ENCODE data around the gene RELN.
A peak's percentile ranks its signal among the peaks of the same experiment; 100 is the strongest.

RELN gene

GRCh38 chr7:103462358-103462757, 527.1 kb downstream of the RELN start:
- POLR2A ChIA-PET (ENCODE audit: low non-redundant PET): no interaction called here
- CTCF ChIA-PET: interaction anchor here (0.6 kb wide), 1 partner anchor 484 kb away, joined by 3 read pairs; no protein-coding TSS in a partner anchor
- DNase-seq (ENCODE audit: low spot score): no peak
- no peak overlapping the region for H3K27ac ChIP-seq
- TF ChIP-seq CTCF (conservative IDR thresholded peaks at IDR 0.05; ENCODE audit: low read depth): no peak

GRCh38 chr7:103447073-103447960, 542.1 kb downstream of the RELN start:
- ChIA-PET CTCF (interaction anchor here (0.6 to 0.7 kb wide), 5 partner anchors 21 to 1966 kb away, joined by 3 to 4 read pairs (median 3); no protein-coding TSS in a partner anchor), POLR2A (ENCODE audit: low non-redundant PET) (no interaction called here)
- H3K27ac ChIP-seq: no peak overlapping the region
- peak; percentile 69 for DNase-seq (ENCODE audit: low spot score)
- TF ChIP-seq CTCF (conservative IDR thresholded peaks at IDR 0.05; ENCODE audit: low read depth): peak; percentile 87

- peak; percentile 63 for DNase-seq (ENCODE audit: low spot score)
Observed at GRCh38 chr7:103446049-103446520, 543.4 kb downstream of the RELN start, which contains the start of gene SLC26A5. TSS of gene SLC26A5 (minus strand) at chr7:103446207. CDS start at chr7:103421514, 24,693 bp downstream.

GRCh38 chr7:103445228-103446048, 544.0 kb downstream of the RELN start:
- no peak for DNase-seq (ENCODE audit: low spot score)

More at GRCh38 chr7:103446049-103446520, 543.4 kb downstream of the RELN start, which contains the start of gene SLC26A5:
- no peak within 1 kb of the TSS for H3K27ac ChIP-seq
- TF ChIP-seq CTCF (conservative IDR thresholded peaks at IDR 0.05; ENCODE audit: low read depth): no peak
- ChIA-PET CTCF (interaction anchor here (0.5 to 0.7 kb wide), 2 partner anchors 77 to 570 kb away, joined by 3 read pairs; no protein-coding TSS in a partner anchor), POLR2A (ENCODE audit: low non-redundant PET) (no interaction called here)

GRCh38 chr7:103439661-103440060, 549.8 kb downstream of the RELN start:
- ChIA-PET POLR2A (ENCODE audit: low non-redundant PET) (no interaction called here), CTCF (no interaction called here)
- no peak for TF ChIP-seq CTCF (conservative IDR thresholded peaks at IDR 0.05; ENCODE audit: low read depth)
- DNase-seq (ENCODE audit: low spot score): no peak
- no peak overlapping the region for H3K27ac ChIP-seq

More at GRCh38 chr7:103445228-103446048, 544.0 kb downstream of the RELN start:
- H3K27ac ChIP-seq: no peak overlapping the region
- ChIA-PET CTCF (interaction anchor here (0.5 kb wide), 1 partner anchor 570 kb away, joined by 3 read pairs; no protein-coding TSS in a partner anchor), POLR2A (ENCODE audit: low non-redundant PET) (no interaction called here)
- no peak for TF ChIP-seq CTCF (conservative IDR thresholded peaks at IDR 0.05; ENCODE audit: low read depth)

- no peak overlapping the region for H3K27ac ChIP-seq
- no peak for TF ChIP-seq CTCF (conservative IDR thresholded peaks at IDR 0.05; ENCODE audit: low read depth)
- ChIA-PET CTCF (no interaction called here), POLR2A (ENCODE audit: low non-redundant PET) (no interaction called here)
- no peak for DNase-seq (ENCODE audit: low spot score)
Observed at GRCh38 chr7:103437623-103438022, 551.8 kb downstream of the RELN start.

Measured in RWPE1 (cell line).